H1 (cell line): ENCODE results near the gene DEFB114. TPM values are rescaled to one million over a fixed set of nuclear protein-coding genes. Genes with fewer than 3 reads are reported as not detected.
A peak's percentile ranks its signal among the peaks of the same experiment; 100 is the strongest.

Experiments used
- CTCF ChIA-PET: fragments of 300-600 bp; sonication (Branson Sonifier 250); formaldehyde crosslinking; loops from one replicate; lab custom pipeline; 2021; ENCODE audit not compliant: partially characterized antibody; lab: Charles Lee
- POLR2A ChIA-PET: fragments of 300-600 bp; sonication (Branson Sonifier 250); formaldehyde crosslinking; loops from one replicate; lab custom pipeline; 2021; ENCODE audit warnings: inconsistent platforms; ENCODE audit not compliant: partially characterized antibody; lab: Charles Lee
- DNase-seq, 2 experiments: peaks; one replicate each; pipeline versions ENCODE4 v3.0.0 to v3.0.0-alpha.2; 2010 to 2022; ENCODE audit warnings: low spot score in 2 of 2, low read depth in 1 of 2, mixed read lengths in 1 of 2
- FAIRE-seq: peaks from 2 replicates; lab custom pipeline; 2011; peaks lifted over from hg19 to GRCh38; lab: Jason Lieb, UNC
- H2AFZ ChIP-seq: 2 replicates; pipeline ENCODE4 v1.8.1; 2012; ENCODE audit warnings: low read length, inconsistent platforms
- H2AK5ac ChIP-seq: 2 replicates; pipeline ENCODE4 v1.6.1; 2013; ENCODE audit warnings: low read depth, low read length
- H2BK120ac ChIP-seq: replicated peaks from 2 replicates; pipeline ENCODE3; 2013; ENCODE audit warnings: low read depth, low read length, inconsistent platforms
- H2BK12ac ChIP-seq: 2 replicates; pipeline ENCODE4 v1.6.1; 2013; ENCODE audit warnings: low read depth, low read length
- H2BK15ac ChIP-seq: 2 replicates; pipeline ENCODE4 v1.6.1; 2013; ENCODE audit warnings: low read length
- H2BK20ac ChIP-seq: 2 replicates; pipeline ENCODE4 v1.6.1; 2013; ENCODE audit warnings: low read length
- H2BK5ac ChIP-seq: 2 replicates; pipeline ENCODE4 v1.6.1; 2013; ENCODE audit warnings: low read depth, low read length
- H3K14ac ChIP-seq: 2 replicates; pipeline ENCODE4 v1.6.1; 2013; ENCODE audit warnings: inconsistent platforms; ENCODE audit not compliant: insufficient read length
- H3K18ac ChIP-seq: 2 replicates; pipeline ENCODE4 v1.6.1; 2013; ENCODE audit warnings: low read length; ENCODE audit errors: extremely low read depth
- H3K23ac ChIP-seq: 2 replicates; pipeline ENCODE4 v1.6.1; 2013; ENCODE audit warnings: inconsistent platforms; ENCODE audit not compliant: insufficient read length
- H3K23me2 ChIP-seq: 2 replicates; pipeline ENCODE4 v1.6.1; 2013; ENCODE audit warnings: low read depth, low read length
- H3K27ac ChIP-seq: 2 replicates; pipeline ENCODE4 v1.6.1; 2011; ENCODE audit warnings: low read depth, low read length, inconsistent platforms
- H3K27me3 ChIP-seq, 4 experiments: replicated peaks in 1 of 4; 1 replicate in 1 of 4; 2 replicates in 3 of 4; pipeline versions ENCODE4 v1.6.1 to v1.8.1; 2011 to 2013; ENCODE audit warnings: low read length in 3 of 4, mild to moderate bottlenecking in 3 of 4, inconsistent platforms in 2 of 4, mixed read lengths in 2 of 4, moderate library complexity in 1 of 4; ENCODE audit not compliant: control insufficient read depth in 3 of 4, insufficient read depth in 3 of 4; ENCODE audit errors: extremely low read depth in 1 of 4
- H3K36me3 ChIP-seq, 4 experiments: 2 replicates each; pipeline versions ENCODE4 v1.6.1 to v1.8.1; 2011 to 2013; ENCODE audit warnings: mild to moderate bottlenecking in 4 of 4, low read length in 3 of 4, moderate library complexity in 2 of 4, control low read depth in 1 of 4, inconsistent platforms in 1 of 4; ENCODE audit not compliant: insufficient read depth in 4 of 4, control insufficient read depth in 2 of 4
- H3K4ac ChIP-seq: replicated peaks from 2 replicates; pipeline ENCODE3; 2013; ENCODE audit warnings: low read length, low read depth, mixed read lengths, inconsistent platforms; ENCODE audit not compliant: insufficient read length
- H3K4me1 ChIP-seq, 4 experiments: replicated peaks in 1 of 4; 1 replicate in 1 of 4; 2 replicates in 3 of 4; pipeline versions ENCODE4 v1.6.1 to v1.8.1; 2011 to 2013; ENCODE audit warnings: low read length in 3 of 4, inconsistent platforms in 2 of 4, mixed read lengths in 1 of 4; ENCODE audit not compliant: insufficient read depth in 4 of 4, control insufficient read depth in 3 of 4
- H3K4me2 ChIP-seq, 2 experiments: 2 replicates each; pipeline versions ENCODE4 v1.6.1 to v1.8.1; 2011 to 2013; ENCODE audit warnings: low read depth in 2 of 2, low read length in 2 of 2, control low read depth in 1 of 2, inconsistent platforms in 1 of 2, mild to moderate bottlenecking in 1 of 2; ENCODE audit not compliant: insufficient read depth in 1 of 2
- H3K4me3 ChIP-seq, 4 experiments: fragments of 200-600, 300-600 bp in 1 of 4; sonication (generic), shearing (Covaris generic), sonication (Bioruptor Twin) in 1 of 4; 2 replicates each; pipeline versions ENCODE4 v1.5.1 to v1.8.1; 2011 to 2016; ENCODE audit warnings: low read length in 4 of 4, low read depth in 3 of 4, control low read depth in 2 of 4, inconsistent platforms in 2 of 4, mild to moderate bottlenecking in 2 of 4, mixed read lengths in 1 of 4, moderate library complexity in 1 of 4; ENCODE audit not compliant: insufficient read depth in 2 of 4; ENCODE audit errors: extremely low read depth in 1 of 4
- H3K56ac ChIP-seq: replicated peaks from 2 replicates; pipeline ENCODE3; 2013; ENCODE audit warnings: low read depth, mild to moderate bottlenecking, mixed read lengths, low read length, inconsistent platforms; ENCODE audit not compliant: insufficient read length
- H3K79me1 ChIP-seq: 2 replicates; pipeline ENCODE4 v1.6.1; 2013; ENCODE audit warnings: low read depth, low read length, control low read depth
- H3K79me2 ChIP-seq, 2 experiments: 2 replicates each; pipeline versions ENCODE4 v1.6.1 to v1.8.1; 2012 to 2013; ENCODE audit warnings: low read length in 2 of 2, mild to moderate bottlenecking in 2 of 2, inconsistent platforms in 1 of 2; ENCODE audit not compliant: insufficient read depth in 2 of 2, control insufficient read depth in 1 of 2
- H3K9ac ChIP-seq, 4 experiments: replicated peaks in 1 of 4; 1 replicate in 1 of 4; 2 replicates in 3 of 4; pipeline versions ENCODE4 v1.6.1 to v1.8.1; 2011 to 2013; ENCODE audit warnings: low read depth in 3 of 4, low read length in 3 of 4, control low read depth in 2 of 4, mild to moderate bottlenecking in 2 of 4, moderate library complexity in 2 of 4, inconsistent platforms in 1 of 4; ENCODE audit errors: extremely low read depth in 1 of 4
- H3K9me3 ChIP-seq, 2 experiments: 2 replicates each; pipeline versions ENCODE4 v1.6.1 to v1.8.1; 2012 to 2013; ENCODE audit warnings: mild to moderate bottlenecking in 2 of 2, moderate library complexity in 2 of 2, control low read depth in 1 of 2, inconsistent platforms in 1 of 2, low read depth in 1 of 2, low read length in 1 of 2, mixed read lengths in 1 of 2; ENCODE audit not compliant: insufficient read depth in 2 of 2
- H4K20me1 ChIP-seq, 2 experiments: replicated peaks in 1 of 2; 2 replicates each; pipeline versions ENCODE3 to v1.8.1; 2011 to 2013; ENCODE audit warnings: inconsistent platforms in 2 of 2, low read length in 2 of 2, mild to moderate bottlenecking in 1 of 2; ENCODE audit not compliant: insufficient read depth in 2 of 2, control insufficient read depth in 1 of 2
- H4K5ac ChIP-seq: 2 replicates; pipeline ENCODE4 v1.6.1; 2013; ENCODE audit warnings: low read length, low read depth, mixed read lengths, inconsistent platforms; ENCODE audit not compliant: insufficient read length
- H4K8ac ChIP-seq: 2 replicates; pipeline ENCODE4 v1.8.0; 2013; ENCODE audit warnings: mild to moderate bottlenecking, moderate library complexity, low read length, inconsistent platforms; ENCODE audit not compliant: insufficient read depth; ENCODE audit errors: extremely low read depth
- H4K91ac ChIP-seq: replicated peaks from 2 replicates; pipeline ENCODE3; 2013; ENCODE audit warnings: low read length, mixed read lengths, inconsistent platforms; ENCODE audit not compliant: insufficient read length
- CTCF ChIP-seq, 3 experiments: IDR thresholded peaks; 1 replicate in 2 of 3; 2 replicates in 1 of 3; pipeline versions ENCODE4 v1.5.1 to v1.6.1; 2011; ENCODE audit warnings: low read length in 3 of 3, mild to moderate bottlenecking in 3 of 3, inconsistent platforms in 2 of 3, low read depth in 1 of 3, moderate library complexity in 1 of 3; ENCODE audit not compliant: insufficient read depth in 1 of 3; ENCODE audit errors: control extremely low read depth in 1 of 3
- TBP ChIP-seq: IDR thresholded peaks from 2 replicates; pipeline ENCODE4 v1.6.1; 2011; ENCODE audit warnings: low read depth, low read length, improper control_type of control experiment
- WGBS, 2 experiments: shearing (Covaris generic) in 1 of 2; methylation state at CpG; one replicate each; pipeline versions ENCODE4 v1.1.6 to v1.1.7; 2013 to 2015; ENCODE audit warnings: low lambda C conversion rate in 2 of 2, mixed read lengths in 2 of 2, inconsistent platforms in 1 of 2, low coverage in 1 of 2, missing lambda C conversion rate in 1 of 2; ENCODE audit not compliant: insufficient replicate concordance in 2 of 2, insufficient coverage in 1 of 2, insufficient read length in 1 of 2; ENCODE audit errors: extremely low coverage in 1 of 2, missing lambda C conversion rate in 1 of 2; 5-methylcytosine and 5-hydroxymethylcytosine counted together
- polyA plus RNA-seq, 7 experiments: library from polyadenylated mRNA; depleted of rRNA in 3 of 7; stranded (reverse) in 5 of 7; unstranded in 2 of 7; fragments of >200 nt in 5 of 7; fragments of 200-250 nt in 2 of 7; gene quantifications; 1 replicate in 5 of 7; 2 replicates in 1 of 7; 4 replicates in 1 of 7; pipeline versions ENCODE4 v1.2.1 to v1.2.3, GENCODE V29; 2011 to 2013; ENCODE audit warnings: missing spikeins in 2 of 7, mixed read lengths in 2 of 7
- total RNA-seq: library from RNA; stranded (reverse); fragmentation: NEBNext Ultra II Directional; extraction: Animal tissue kit (Norgen Biotek cat#: 25700); gene quantifications from 2 replicates; pipeline ENCODE4 v1.2.1, GENCODE V29; 2021

The DEFB114 gene
- total and polyA plus RNA-seq, 2 of the 8 experiments (the other 6 are each of a cell fraction or from before 2014, with no cell fraction given): not detected

GRCh38 chr6:49915035-49915434, 48.9 kb downstream of the DEFB114 start:
- DNase-seq (no peak), FAIRE-seq (no peak)
- Histone ChIP-seq H3K36me3 (no peaks in the 10 kb centered on the region), H4K20me1 (no peaks in the 10 kb centered on the region), H4K5ac (peak overlapping the region; percentile 39), H3K23me2 (no peaks in the 10 kb centered on the region; the same call in 1 of the 2 replicates), H3K18ac (no peak overlapping the region), H3K79me1 (no peaks in the 10 kb centered on the region), H3K4ac (no peak overlapping the region), H3K9me3 (no peaks in the 10 kb centered on the region), H2BK120ac (no peak overlapping the region), H3K56ac (no peak overlapping the region), H3K27ac (no peak overlapping the region), H2AK5ac (no peak overlapping the region), H2BK12ac (no peak overlapping the region), H3K14ac (no peak overlapping the region), H4K91ac (no peak overlapping the region), H2AFZ (no peak overlapping the region), H4K8ac (no peak overlapping the region), H3K9ac (no peak overlapping the region), H2BK20ac (no peak overlapping the region), H3K4me3 (no peak overlapping the region), H3K4me1 (peaks cover 4 to 26% (median 14%) of the 10 kb centered on the region in 4 experiments; a peak in 5 of 7 replicates), H3K4me2 (no peak overlapping the region), H2BK5ac (no peak overlapping the region), H3K23ac (no peak overlapping the region), H3K79me2 (no peaks in the 10 kb centered on the region), H2BK15ac (no peak overlapping the region), H3K27me3 (no peaks in the 10 kb centered on the region)
- TF ChIP-seq TBP (no peak), CTCF (IDR thresholded peaks at IDR 0.05; ENCODE audit: control extremely low read depth in 1 of 3, insufficient read depth in 1 of 3, low read depth in 1 of 3, low read length in 3 of 3) (peak in 1 of 3 experiments; percentile 1; a peak in 1 of 4 replicates)
- WGBS, 2 experiments: 64% methylated on average over 3 of the region's 3 CpGs; no CpG with 5 or more reads in 1 of the 2 experiments
- CTCF ChIA-PET: interaction anchor here (0.9 to 1.7 kb wide), 3 partner anchors 10 to 116 kb away, joined by 3 to 6 read pairs (median 4); no protein-coding TSS in a partner anchor
- POLR2A ChIA-PET: no interaction called here
